Middle frontal gyrus (tissue), 1 donor: ENCODE results near the gene USE1.

ENCODE experiments used
- DNase-seq: peaks from one replicate; pipeline ENCODE4 v3.0.0-alpha.2; 2015; ENCODE audit warnings: low spot score; ENCODE audit errors: extremely low spot score

USE1 gene

DNA sequence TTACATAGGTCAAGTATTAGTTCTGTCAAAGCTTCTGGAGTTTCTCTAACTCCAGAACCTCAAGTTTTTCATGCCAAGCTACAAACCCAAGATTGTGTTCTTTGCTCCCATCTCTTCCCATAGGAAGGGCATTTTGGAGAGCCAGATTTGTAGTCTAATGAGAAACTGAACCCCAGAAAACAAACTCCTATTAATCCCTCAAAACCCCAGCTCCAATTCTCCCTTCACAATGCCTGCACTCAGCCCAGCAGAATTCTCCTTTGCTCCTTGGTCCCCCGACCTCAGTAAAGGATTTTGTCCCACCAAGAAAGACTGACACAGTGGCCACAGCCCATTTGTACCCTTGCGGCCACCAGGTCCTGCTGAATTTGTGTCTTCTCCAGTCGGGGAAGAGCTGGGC, 41.0 kb downstream of the USE1 start:
- DNase-seq, result no peak

DNA sequence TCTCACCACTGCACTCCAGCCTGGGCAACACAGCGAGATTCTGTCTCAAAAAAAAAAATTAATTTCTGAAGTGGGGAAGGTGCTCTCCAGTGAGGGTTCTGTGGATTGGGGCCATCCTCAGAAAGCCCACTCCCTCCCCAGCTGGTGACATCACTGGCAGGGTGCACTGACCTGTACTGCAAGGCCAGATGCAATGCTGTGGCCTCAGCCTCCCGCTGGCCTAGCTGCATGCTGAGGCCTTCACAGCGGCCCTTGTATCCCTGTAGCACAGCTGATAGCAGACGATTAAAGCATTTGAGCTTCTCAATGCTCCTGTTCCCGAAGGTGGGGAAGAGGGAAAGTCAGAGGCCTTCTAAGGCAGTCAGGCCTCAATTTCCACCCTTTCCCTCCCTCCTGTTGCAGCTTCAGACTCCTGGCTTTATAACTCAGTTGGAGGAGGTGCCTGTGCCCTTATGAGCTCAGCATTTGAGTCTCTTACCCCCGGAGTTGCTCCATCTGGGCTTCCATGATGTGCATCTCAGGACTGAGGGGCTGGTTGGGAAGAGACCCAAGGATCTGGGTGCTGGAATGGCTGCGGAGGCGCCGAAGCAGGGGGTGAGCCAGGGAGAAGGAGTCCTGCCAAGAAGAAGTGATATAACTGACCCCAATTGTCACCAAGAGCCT, 44.1 kb downstream of the USE1 start:
- DNase-seq, result no peak

DNA sequence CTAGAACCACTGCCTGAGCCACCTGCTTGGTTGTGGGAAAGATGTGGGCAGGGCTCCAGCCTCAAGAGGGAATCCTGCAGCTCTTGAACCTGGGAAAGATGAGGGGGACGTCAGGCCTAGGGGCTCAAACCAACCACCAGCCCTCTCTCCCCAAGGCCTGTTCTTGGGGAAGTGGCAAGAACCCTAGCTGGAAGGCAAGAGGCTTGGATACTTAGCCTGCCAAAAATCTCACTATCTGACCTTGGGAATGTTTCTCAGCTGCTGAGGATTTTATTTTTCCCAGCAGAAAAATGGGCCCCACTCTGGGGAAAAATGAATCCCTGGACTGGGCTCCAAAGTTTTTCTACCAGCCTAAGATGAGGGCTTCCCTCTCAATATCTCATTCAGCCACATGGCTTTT, 44.8 kb downstream of the USE1 start:
- DNase-seq, result no peak

DNA sequence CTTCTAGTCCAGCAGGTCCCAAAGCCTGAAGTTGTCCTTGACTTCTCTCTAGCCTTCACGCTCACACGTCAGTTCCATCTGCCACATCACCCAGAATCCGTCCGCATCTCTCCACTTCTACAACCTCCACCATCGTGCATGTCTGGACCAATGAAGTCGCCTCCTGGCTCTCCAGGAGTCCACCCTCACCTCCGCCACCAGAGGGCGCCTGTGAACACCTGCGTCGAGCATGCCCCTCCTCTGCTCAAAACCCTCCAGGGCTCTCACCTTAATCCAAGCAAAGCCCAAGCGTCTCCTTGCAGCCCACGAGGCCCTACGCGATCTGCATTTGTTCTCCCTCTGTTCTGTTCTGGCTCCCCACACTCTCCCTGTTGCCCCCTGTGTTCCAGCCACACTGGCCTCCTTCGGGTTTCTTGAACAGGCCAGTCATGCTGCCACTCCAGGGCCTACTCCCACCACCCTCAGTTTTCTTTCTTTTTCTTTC, 45.7 kb downstream of the USE1 start:
- no peak for DNase-seq

DNA sequence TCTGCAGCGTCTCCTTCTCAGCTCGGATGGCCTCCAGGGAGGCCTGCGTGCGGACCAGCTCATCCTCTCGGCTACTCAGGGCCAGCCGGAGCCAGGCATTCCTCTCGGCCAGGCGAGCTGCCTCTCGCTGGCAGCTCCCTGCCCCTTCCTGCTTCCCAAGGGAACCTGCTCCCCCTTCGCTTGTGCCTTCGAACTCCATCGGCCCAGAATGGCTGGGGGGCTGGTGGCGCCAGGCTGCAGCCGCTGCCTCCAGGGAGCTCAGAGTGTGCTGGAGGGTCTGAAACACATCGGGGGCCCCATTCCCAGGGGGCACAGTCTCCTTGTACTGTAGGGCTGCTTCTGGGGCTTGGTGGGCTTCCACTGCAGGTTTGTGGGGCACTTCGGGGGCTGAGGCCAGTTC, 47.4 kb downstream of the USE1 start:
- DNase-seq, result no peak

- DNase-seq, result no peak
Measured at GRCh38 chr19:17263712-17264640, 48.8 kb downstream of the USE1 start.

DNA sequence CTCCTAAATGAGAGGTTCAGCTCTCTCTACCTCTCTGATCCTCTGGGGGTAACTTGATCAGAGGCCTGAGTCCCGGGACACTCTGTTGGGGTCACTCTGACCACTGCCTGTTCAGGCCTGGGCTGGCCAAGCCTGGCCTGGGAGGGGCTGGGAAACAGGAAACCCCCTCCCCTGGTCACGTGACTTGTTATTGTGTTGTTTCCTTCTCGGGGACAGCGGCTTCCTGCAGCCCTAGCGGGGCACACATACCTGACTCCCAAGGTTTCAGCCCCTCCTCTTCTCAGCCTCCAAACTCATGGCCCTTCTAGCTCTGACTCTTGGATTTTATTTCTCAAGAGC, 49.5 kb downstream of the USE1 start, which contains the start of gene USHBP1:
TSS of gene USHBP1 (minus strand) at position 105 of the 339 bp plus-strand sequence. CDS start 446 bp downstream, outside the sequence.
- DNase-seq, result no peak

DNA sequence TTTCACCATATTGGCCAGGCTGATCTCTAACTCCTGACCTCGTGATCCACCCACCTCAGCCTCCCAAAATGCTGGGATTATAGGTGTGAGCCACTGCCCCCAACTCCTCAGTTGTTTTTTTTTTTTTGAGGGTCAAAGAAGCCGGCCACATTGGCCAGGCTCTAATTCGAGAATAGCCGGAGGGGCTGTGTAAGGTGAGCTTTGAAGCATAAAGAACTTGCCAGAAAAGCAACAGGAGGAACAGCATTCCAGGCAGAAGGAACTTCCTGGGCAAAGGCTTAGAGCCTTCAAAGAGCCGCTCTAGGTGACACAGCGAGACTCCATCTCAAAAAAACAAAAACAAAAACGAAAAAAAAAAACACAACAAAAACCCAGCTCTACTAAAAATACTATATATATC, 50.9 kb downstream of the USE1 start:
- no peak for DNase-seq

DNA sequence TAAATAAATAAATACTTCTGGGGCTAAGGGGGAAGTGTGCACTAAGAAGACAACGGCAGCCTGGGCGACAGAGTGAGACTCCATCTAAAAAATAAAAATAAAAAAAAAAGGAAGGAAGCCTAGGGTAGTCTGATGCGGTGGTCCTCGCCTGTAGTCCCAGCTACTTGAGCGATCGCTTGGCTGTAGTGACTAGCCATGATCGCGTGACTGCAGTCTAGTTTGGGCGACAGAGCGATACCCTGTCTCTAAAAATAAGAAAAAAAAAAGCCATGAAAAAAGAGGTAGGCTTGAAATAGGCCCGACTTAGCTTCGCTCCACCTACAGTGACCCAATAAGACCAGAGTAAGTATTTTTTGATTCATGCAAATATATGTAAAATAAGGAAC, 51.4 kb downstream of the USE1 start:
- no peak for DNase-seq

DNA sequence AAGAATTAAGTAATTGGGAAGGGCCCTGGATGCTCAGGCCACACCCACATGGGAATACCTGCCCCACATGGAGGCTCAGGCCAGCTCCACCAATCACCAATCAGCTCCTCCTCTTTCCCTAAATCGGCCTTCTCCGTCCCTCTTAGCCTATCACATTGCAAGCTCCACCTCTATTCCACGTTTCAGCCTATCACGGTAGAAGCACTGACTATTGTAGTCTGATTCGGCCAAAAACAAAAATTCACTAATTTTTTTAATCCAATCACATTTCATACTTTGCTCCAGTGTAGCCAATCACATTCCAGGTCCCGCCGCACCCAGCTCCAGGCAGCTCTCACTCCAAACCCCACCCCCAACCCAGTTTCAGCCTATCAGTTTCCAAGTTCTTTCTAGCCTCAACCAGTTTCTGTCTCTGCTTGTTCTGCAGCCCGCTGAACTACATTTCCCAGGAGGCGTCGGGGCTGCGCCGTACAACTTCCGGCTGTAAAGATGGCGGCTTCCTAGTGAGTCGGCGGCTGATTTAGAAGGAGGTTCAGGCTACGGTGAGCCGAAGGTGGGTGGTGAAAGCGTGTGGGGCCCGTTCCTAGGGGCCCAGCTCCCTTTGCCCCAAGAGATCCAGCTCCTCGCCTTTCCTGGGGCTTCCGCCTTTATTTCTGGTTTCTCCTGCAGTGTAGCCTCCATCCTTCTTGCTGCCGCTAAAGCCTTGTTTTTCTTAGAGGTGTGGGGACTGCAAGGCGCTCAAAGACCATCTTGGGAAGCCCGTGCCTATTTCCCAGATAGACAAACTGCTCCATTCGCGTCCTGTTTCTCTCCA, 52.0 kb downstream of the USE1 start, which contains the start of gene BABAM1:
TSS of gene BABAM1 (plus strand) at position 469 of the 814 bp plus-strand sequence. CDS start 1,364 bp downstream, outside the sequence.
- peak; percentile 95 for DNase-seq

- DNase-seq, result no peak
Measured at GRCh38 chr19:17268754-17269153, 53.6 kb downstream of the USE1 start.
